Panc1 (cell line): ENCODE measurements around the gene TACR1.

ENCODE experiments used
- POLR2AphosphoS5 ChIP-seq: IDR thresholded peaks from 2 replicates; pipeline ENCODE4 v1.6.1; 2012; ENCODE audit warnings: mild to moderate bottlenecking, low read depth, low read length, moderate library complexity
- SIN3A ChIP-seq: IDR thresholded peaks from 2 replicates; pipeline ENCODE4 v1.6.1; 2012; ENCODE audit warnings: low read depth, mild to moderate bottlenecking, low read length, moderate library complexity, borderline replicate concordance; ENCODE audit not compliant: insufficient read depth
- TCF7L2 ChIP-seq: IDR thresholded peaks from 2 replicates; pipeline ENCODE4 v1.6.1; 2011; ENCODE audit warnings: mild to moderate bottlenecking, low read depth, low read length, inconsistent platforms
- TF ChIP-seq, protein P1 (sequence below): fragments of 450-650 bp; IDR thresholded peaks from 2 replicates; pipeline ENCODE4 v1.5.1; 2017; ENCODE audit warnings: mild to moderate bottlenecking
- TF ChIP-seq, protein P2 (sequence below), 2 experiments: IDR thresholded peaks; 2 replicates each; pipeline ENCODE4 v1.6.1; 2011 to 2012; ENCODE audit warnings: low read depth in 2 of 2, control low read depth in 1 of 2, low read length in 1 of 2, mild to moderate bottlenecking in 1 of 2, moderate library complexity in 1 of 2; ENCODE audit not compliant: insufficient read depth in 1 of 2

DNA sequence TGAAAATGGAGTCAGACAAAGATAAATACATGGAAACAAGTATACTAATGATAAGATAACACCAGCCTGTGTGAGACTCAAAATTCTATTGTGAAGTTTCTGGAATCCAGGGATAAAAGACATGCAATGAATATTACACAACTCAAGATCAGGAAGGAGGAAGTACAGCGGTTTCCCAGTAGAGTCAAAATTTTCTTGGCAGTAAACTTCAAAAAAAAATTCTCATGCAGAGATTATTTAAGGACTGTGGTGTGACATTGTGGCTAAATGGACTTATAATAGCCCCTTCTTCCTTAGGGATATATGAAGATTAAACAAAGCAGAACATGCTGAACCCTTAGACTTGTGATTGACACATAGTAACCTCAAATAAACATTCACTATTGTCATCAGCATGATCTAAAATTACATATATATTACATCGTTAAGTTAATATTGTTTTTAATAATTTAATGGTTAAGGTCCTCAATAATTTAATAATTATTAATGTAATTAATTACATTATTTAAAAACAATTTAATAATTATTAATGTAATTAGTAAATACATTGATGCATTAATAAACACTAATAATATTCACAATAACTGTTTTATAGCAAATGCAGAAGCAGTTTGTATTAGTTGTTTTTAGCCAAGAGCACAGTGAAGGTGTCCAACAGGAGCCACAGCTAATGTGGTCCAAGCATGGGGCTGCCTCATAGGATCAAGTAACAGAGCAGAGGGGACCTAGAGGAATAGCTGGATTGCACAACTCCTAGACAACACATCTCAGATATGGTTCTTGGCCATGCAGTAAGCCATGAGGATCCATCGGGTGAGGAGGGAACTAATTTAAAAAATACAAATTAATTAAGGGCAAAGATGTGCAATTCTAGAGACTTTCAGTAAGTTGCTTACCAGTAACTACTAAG lies 163.6 kb downstream of the TACR1 start:
- TF ChIP-seq, protein P1, sequence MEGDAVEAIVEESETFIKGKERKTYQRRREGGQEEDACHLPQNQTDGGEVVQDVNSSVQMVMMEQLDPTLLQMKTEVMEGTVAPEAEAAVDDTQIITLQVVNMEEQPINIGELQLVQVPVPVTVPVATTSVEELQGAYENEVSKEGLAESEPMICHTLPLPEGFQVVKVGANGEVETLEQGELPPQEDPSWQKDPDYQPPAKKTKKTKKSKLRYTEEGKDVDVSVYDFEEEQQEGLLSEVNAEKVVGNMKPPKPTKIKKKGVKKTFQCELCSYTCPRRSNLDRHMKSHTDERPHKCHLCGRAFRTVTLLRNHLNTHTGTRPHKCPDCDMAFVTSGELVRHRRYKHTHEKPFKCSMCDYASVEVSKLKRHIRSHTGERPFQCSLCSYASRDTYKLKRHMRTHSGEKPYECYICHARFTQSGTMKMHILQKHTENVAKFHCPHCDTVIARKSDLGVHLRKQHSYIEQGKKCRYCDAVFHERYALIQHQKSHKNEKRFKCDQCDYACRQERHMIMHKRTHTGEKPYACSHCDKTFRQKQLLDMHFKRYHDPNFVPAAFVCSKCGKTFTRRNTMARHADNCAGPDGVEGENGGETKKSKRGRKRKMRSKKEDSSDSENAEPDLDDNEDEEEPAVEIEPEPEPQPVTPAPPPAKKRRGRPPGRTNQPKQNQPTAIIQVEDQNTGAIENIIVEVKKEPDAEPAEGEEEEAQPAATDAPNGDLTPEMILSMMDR = no peak
- TF ChIP-seq, protein P2, sequence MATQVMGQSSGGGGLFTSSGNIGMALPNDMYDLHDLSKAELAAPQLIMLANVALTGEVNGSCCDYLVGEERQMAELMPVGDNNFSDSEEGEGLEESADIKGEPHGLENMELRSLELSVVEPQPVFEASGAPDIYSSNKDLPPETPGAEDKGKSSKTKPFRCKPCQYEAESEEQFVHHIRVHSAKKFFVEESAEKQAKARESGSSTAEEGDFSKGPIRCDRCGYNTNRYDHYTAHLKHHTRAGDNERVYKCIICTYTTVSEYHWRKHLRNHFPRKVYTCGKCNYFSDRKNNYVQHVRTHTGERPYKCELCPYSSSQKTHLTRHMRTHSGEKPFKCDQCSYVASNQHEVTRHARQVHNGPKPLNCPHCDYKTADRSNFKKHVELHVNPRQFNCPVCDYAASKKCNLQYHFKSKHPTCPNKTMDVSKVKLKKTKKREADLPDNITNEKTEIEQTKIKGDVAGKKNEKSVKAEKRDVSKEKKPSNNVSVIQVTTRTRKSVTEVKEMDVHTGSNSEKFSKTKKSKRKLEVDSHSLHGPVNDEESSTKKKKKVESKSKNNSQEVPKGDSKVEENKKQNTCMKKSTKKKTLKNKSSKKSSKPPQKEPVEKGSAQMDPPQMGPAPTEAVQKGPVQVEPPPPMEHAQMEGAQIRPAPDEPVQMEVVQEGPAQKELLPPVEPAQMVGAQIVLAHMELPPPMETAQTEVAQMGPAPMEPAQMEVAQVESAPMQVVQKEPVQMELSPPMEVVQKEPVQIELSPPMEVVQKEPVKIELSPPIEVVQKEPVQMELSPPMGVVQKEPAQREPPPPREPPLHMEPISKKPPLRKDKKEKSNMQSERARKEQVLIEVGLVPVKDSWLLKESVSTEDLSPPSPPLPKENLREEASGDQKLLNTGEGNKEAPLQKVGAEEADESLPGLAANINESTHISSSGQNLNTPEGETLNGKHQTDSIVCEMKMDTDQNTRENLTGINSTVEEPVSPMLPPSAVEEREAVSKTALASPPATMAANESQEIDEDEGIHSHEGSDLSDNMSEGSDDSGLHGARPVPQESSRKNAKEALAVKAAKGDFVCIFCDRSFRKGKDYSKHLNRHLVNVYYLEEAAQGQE (IDR thresholded peaks at IDR 0.05; ENCODE audit: insufficient read depth in 1 of 2, low read depth in 2 of 2, low read length in 1 of 2) = no peak
- TF ChIP-seq SIN3A = no peak
- no peak for TF ChIP-seq POLR2AphosphoS5
- TF ChIP-seq TCF7L2 = no peak
